Measurements from ENCODE around the gene NKX1-1. TPM values are rescaled to one million over a fixed set of nuclear protein-coding genes. Genes with fewer than 3 reads are reported as not detected.

The NKX1-1 gene
- total and polyA plus RNA-seq, 9 of the 15 experiments (the other 6 are each of a cell fraction or from before 2014, with no cell fraction given) = not detected

DNA sequence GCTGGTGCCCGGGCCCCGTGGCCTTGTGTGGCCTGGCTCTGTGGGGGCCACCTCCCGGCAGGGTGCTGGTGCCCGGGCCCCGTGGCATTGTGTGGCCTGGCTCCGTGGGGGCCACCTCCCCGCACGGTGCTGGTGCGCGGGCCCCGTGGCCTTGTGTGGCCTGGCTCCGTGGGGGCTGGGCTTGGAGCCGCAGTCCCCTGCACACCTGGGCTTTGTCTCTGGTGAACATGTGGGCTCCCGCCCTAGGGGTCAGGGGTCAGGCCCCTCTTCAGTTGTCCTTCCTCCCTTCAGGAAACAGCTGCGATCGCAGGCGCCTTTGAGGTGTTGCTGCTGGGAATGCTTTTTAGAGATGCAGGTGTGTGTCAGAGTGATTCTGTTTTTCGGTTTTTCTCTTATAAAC is 42.0 kb downstream of the NKX1-1 start:
- in situ Hi-C loops (cut with MboI) = no loop called here
- ChIA-PET POLR2A (interaction anchor here (0.6 to 1.8 kb wide), 2 partner anchors 8 to 874 kb away, joined by 3 to 8 read pairs; no protein-coding TSS in a partner anchor), CTCF (ENCODE audit: low intra/inter-chr PET ratio) (no interaction called here)
- 94% methylated on average over 5 of the region's 18 CpGs for WGBS (ENCODE audit: insufficient coverage, low coverage, missing lambda C conversion rate)
- Histone ChIP-seq H3K36me3 (ENCODE audit: control insufficient read depth, insufficient read depth, low read length) (no peaks in the 10 kb centered on the region), H3K4me1 (replicated peaks in 1 of 2; ENCODE audit: control insufficient read depth in 2 of 2, insufficient read depth in 2 of 2, low read length in 2 of 2) (peaks cover 0 to 29% of the 10 kb centered on the region in 2 experiments; a peak in 2 of 5 replicates), H3K27ac (ENCODE audit: extremely low read depth, low read depth, low read length) (no peak overlapping the region), H2AFZ (ENCODE audit: low read depth, low read length) (no peak overlapping the region), H4K20me1 (replicated peaks; ENCODE audit: control insufficient read depth, insufficient read depth, low read length) (no peaks in the 10 kb centered on the region), H3K9ac (ENCODE audit: insufficient read depth in 1 of 2, low read depth in 2 of 2, low read length in 2 of 2) (no peak overlapping the region), H3K79me2 (ENCODE audit: control insufficient read depth, insufficient read depth, low read length) (no peaks in the 10 kb centered on the region), H3K4me3 (no peak overlapping the region), H3K4me2 (ENCODE audit: insufficient read depth, low read length) (no peak overlapping the region), H3K9me1 (ENCODE audit: control insufficient read depth, insufficient read depth, low read length) (peaks cover 5% of the 10 kb centered on the region), H3K27me3 (ENCODE audit: control insufficient read depth in 2 of 2, insufficient read depth in 2 of 2, low read length in 2 of 2) (no peaks in the 10 kb centered on the region), H3K9me3 (replicated peaks; ENCODE audit: control insufficient read depth, insufficient read depth, low read depth, low read length) (no peaks in the 10 kb centered on the region)
- DNase-seq (ENCODE audit: extremely low read depth in 1 of 4, low spot score in 3 of 4) = no peak
- ATAC-seq = no peak
- FAIRE-seq = no peak
- TF ChIP-seq ZNF655 (CRISPR knock-in tag; IDR thresholded peaks at IDR 0.05) (no peak), SMARCB1 (IDR thresholded peaks at IDR 0.05; ENCODE audit: insufficient read length, low read depth) (no peak), KLF6 (CRISPR knock-in tag; IDR thresholded peaks at IDR 0.05; ENCODE audit: borderline replicate concordance) (no peak), ZNF57 (CRISPR knock-in tag; IDR thresholded peaks at IDR 0.05) (no peak), ZKSCAN8 (CRISPR knock-in tag; IDR thresholded peaks at IDR 0.05) (no peak), NCOA4 (IDR thresholded peaks at IDR 0.05; ENCODE audit: partially characterized antibody) (no peak), ZFPM2 (CRISPR knock-in tag; IDR thresholded peaks at IDR 0.05) (no peak)
- TF ChIP-seq, protein P1, sequence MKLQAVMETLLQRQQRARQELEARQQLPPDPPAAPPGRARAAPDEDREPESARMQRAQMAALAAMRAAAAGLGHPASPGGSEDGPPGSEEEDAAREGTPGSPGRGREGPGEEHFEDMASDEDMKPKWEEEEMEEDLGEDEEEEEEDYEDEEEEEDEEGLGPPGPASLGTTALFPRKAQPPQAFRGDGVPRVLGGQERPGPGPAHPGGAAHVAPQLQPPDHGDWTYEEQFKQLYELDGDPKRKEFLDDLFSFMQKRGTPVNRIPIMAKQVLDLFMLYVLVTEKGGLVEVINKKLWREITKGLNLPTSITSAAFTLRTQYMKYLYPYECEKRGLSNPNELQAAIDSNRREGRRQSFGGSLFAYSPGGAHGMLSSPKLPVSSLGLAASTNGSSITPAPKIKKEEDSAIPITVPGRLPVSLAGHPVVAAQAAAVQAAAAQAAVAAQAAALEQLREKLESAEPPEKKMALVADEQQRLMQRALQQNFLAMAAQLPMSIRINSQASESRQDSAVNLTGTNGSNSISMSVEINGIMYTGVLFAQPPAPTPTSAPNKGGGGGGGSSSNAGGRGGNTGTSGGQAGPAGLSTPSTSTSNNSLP (IDR thresholded peaks at IDR 0.05; ENCODE audit: borderline replicate concordance, low read depth, low read length) = no peak
- no TSS peak for BruUV-seq (replicated peaks)
- intact Hi-C loops (cut with micrococcal nuclease) = no loop called here

Data from K562 (cell line).